HG03565 (cell line): ENCODE data around the gene GLIPR1.
"Not testable (repeated sequence)": the region's sequence is repeated elsewhere in the genome, so short reads cannot be mapped to it uniquely, and the experiment has no call there.

Experiments
- ATAC-seq: cut with Tn5 transposase; IDR thresholded peaks from one replicate; pipeline ENCODE4 v1.9.1; 2021; ENCODE audit warnings: mild to moderate bottlenecking, moderate library complexity; ENCODE audit not compliant: unreplicated experiment

The GLIPR1 gene

GRCh38 chr12:75508159-75508558 is 27.6 kb downstream of the GLIPR1 start:
- ATAC-seq = no peak

DNA sequence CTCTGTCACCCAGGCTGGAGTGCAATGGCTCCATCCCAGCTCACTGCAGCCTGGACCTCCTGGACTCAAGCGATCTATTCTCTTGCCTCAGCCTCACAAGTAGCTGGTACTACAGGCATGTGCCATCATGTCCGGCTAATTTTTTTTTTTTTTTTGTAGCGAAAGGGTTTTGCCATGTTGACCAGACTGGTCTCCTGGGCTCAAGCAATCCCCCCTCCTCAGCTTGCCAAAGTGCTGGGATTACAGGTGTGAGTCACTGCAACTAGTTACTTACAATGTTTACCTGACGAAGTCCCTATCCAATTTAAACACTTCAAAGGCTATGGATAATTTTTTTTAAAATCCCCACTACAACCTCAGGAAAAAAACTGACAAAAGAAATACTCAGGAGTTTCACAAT is 29.1 kb downstream of the GLIPR1 start:
- ATAC-seq = no peak

DNA sequence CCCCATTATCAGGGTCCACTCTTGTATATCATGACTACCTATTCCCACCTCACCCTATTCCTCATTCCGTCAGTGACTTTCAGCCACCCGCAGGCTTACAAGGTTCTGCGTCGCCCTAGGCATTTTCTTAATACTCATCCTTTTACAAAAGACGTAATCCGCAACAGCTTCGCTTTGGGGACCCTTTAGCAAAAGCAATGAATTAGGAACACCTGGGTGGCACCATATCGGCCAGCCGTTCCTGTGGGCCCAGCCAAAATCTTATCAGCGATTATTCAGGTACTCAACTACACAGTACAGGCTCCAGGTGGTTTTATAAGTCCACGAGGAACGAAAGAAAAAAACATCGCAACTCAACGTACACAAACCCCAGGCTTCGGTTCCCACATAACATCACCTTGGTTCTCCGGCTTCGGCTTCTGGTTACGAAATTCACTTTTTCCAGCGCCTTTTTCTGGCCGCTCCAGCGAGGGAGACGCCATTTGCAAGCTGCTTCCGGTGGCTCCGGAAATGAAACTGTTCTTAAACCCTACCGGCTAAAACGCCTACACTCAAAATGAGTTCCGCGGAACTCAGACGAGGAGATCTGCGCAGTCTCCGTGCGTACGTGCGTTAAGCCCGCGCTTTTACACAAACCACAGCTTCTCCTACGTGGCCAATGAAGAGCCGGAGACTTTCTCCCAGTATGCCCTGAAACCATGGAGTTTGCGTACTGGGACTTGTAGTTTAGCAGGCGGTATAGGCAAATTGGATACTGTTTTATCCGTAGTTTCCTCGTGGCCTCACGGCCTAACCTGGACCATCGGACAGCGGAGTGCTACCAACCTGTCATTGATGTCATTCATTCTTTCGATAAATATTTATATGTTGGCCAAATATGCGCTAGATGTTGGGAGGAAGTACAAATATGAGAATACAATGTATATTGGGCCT is 30.8 kb downstream of the GLIPR1 start, which contains the start of gene KRR1:
TSS of gene KRR1 (minus strand) at position 494 of the 933 bp plus-strand sequence. CDS start at position 482, 12 bp downstream.
- peak; percentile 96 for ATAC-seq

GRCh38 chr12:75521224-75521623 is 40.7 kb downstream of the GLIPR1 start:
- not testable (repeated sequence) for ATAC-seq

- not testable (repeated sequence) for ATAC-seq
Observed at GRCh38 chr12:75522124-75522523, 41.6 kb downstream of the GLIPR1 start.

DNA sequence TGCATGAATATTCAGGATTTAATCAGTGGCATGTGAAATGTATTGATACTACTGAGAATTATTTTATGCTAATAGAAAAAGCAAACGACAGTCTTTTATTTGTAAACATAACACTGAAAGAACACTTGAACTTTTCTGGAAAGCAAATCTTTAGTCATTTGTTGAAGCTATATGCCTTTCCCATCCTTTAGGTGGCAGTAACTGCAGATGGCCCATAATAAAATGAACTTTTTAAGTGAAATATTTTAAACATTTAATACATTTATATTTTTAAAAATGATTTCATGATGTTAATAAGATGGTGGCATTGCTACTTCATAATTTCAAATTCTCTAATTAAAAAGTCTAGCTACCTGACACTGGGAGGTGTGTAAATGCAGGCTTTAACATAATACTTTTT is 44.7 kb downstream of the GLIPR1 start:
- no peak for ATAC-seq

- ATAC-seq = peak; percentile 98
Observed at GRCh38 chr12:75526655-75527511, 46.3 kb downstream of the GLIPR1 start.

- no peak for ATAC-seq
Observed at GRCh38 chr12:75528272-75528671, 47.7 kb downstream of the GLIPR1 start.

- ATAC-seq = no peak
Observed at GRCh38 chr12:75528692-75529091, 48.1 kb downstream of the GLIPR1 start.

DNA sequence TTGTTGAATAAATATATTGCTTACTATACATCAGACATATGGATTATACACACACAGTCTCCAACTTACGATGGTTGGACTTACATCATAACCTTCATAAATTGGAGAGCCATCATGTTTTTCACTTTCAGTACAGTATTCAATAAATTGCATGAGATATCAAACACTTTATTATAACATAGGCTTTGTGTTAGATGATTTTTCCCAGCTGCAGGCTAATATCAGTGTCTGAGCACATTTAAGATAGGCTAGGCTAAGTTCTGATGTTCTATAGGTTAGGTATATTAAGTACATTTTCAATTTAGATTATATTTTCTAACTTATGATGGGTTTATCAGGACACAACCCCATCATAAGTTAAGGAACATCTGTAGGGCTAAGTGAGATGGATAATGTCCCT is 48.8 kb downstream of the GLIPR1 start:
- ATAC-seq = no peak

DNA sequence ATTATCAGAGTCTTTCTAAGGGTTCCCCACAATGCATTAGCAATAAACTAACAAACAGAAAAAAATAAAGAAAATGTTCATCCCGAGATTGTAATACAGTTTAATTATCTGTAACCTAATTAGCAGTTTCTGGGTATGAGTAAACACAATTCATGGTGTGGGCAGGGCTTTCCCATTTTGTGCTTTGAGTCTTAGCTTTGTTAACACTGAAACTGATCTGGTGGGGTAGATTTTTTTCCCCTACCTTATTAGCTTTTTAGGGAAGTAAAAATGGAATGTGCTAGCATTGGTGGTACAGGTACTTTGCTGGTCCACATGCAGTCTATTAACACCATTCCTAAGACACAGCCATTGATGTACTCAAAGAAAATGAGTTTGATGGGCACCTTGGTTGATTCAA is 49.3 kb downstream of the GLIPR1 start:
- ATAC-seq = no peak

GRCh38 chr12:75533239-75533638 is 52.7 kb downstream of the GLIPR1 start:
- no peak for ATAC-seq

GRCh38 chr12:75539889-75540288 is 59.3 kb downstream of the GLIPR1 start:
- ATAC-seq = no peak

- no peak for ATAC-seq
Observed at GRCh38 chr12:75542942-75543341, 62.4 kb downstream of the GLIPR1 start.

DNA sequence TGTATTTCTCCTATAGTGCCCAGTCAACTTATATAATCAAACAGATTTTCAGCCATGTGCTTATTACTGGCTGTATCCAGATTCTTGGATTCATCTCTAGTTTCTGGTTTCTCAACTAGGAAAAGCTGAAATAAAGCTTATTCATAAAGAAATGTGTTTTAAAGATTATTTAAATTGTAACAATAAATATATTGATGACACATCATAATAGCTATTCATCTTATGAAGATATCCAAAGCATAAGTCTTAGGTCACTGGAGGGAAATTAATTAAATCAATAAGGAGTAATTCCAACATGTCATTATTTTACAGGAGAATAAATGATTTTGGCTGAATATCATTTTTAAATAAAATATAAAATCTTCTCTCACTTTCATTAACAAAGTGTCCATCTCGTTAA is 63.0 kb downstream of the GLIPR1 start:
- no peak for ATAC-seq

GRCh38 chr12:75545636-75546035 is 65.1 kb downstream of the GLIPR1 start:
- no peak for ATAC-seq

DNA sequence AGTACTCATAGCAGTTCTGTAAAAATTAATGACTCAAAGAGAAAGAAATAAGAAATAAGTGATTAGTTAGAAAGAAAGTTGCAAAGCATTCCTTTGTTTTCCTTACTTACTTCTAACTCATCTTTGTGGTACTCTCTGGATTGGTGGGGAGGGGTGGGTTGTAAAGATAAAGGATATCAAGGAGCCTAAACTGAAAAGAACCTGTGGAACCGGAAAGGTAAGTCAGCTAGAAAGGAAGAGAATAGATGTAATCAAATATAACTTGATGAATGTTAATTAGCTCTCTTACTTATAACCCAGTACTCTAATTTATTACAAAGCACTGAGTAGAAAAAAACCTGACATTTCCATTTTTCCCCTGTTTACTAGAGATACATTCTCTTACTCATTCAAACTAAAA is 68.3 kb downstream of the GLIPR1 start:
- no peak for ATAC-seq

DNA sequence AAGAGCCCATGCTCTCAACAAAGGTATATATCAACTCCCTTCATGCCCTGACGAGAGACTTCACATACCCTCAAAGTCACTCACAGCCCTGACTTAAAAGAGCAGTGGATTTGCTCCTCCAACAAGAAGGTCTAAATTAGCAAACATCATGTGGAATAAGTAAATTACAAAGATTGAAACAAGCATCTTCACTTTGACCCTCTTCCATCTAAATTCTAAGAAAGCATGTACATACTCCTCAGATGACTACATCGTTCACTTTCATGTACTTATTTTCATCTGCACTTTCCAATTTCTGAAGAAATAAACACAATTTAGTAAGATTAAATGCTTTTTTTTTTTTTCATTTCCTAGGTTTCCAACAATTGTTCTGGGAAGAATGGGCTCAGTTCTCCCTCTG is 69.4 kb downstream of the GLIPR1 start:
- ATAC-seq = no peak

DNA sequence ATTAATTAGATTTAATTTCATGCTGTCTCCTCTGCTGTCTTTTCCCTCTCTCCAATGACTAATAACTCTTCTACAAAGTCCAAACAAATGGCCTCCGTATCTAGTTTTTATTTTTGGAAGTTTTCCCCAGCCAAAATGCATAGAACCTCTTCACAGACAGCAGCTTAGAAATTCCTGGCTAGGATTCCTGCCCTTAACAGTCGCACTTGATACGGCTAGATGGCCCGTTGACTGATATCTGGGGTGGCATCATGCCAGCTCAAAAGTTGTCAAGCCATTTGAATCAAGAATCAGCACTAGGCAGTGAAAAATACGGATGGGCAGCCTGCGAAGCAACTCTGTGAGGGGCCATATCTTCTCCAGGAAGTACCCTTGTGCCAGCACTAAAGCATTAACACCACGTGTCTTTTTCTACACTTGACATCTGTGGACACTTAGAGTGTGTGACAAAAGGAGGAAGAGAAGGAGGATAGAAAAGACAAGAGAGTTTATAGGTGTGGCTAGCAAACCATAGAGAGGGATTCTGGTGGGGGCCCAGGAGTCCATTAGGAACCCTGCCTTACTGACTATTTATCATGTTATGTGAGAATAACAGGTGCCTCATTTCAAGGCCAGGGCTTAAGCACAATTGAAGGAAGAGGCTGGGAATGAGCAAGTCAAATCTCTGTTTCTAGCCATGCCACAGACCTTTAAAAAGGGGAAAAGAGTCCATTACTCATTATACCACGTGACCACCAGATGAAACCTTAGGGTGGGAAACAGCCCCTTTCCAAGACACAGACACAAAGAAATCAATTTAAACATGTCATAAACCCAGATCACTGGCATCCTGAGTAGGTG is 70.1 kb downstream of the GLIPR1 start:
- ATAC-seq = no peak

- no peak for ATAC-seq
Observed at GRCh38 chr12:75551477-75551876, 70.9 kb downstream of the GLIPR1 start.

- ATAC-seq = no peak
Observed at GRCh38 chr12:75553398-75553797, 72.8 kb downstream of the GLIPR1 start.
